ENCODE measurements around the gene TPD52L2.

- TF ChIP-seq CTCF (IDR thresholded peaks at IDR 0.05 in 4 of 5, conservative IDR thresholded peaks at IDR 0.05 in 1 of 5) (no peak), POLR2A (IDR thresholded peaks at IDR 0.05) (no peak)
Measured at GRCh38 chr20:63844511-63844991, 20.5 kb upstream of the TPD52L2 start.

All from gastrocnemius medialis (tissue), 4 donors.